ENCODE data around the gene GNG8. TPM values are rescaled to one million over a fixed set of nuclear protein-coding genes. Genes with fewer than 3 reads are reported as not detected.

Gene GNG8
- polyA plus RNA-seq (2012; ENCODE audit: insufficient read depth, insufficient read length) = not detected

DNA sequence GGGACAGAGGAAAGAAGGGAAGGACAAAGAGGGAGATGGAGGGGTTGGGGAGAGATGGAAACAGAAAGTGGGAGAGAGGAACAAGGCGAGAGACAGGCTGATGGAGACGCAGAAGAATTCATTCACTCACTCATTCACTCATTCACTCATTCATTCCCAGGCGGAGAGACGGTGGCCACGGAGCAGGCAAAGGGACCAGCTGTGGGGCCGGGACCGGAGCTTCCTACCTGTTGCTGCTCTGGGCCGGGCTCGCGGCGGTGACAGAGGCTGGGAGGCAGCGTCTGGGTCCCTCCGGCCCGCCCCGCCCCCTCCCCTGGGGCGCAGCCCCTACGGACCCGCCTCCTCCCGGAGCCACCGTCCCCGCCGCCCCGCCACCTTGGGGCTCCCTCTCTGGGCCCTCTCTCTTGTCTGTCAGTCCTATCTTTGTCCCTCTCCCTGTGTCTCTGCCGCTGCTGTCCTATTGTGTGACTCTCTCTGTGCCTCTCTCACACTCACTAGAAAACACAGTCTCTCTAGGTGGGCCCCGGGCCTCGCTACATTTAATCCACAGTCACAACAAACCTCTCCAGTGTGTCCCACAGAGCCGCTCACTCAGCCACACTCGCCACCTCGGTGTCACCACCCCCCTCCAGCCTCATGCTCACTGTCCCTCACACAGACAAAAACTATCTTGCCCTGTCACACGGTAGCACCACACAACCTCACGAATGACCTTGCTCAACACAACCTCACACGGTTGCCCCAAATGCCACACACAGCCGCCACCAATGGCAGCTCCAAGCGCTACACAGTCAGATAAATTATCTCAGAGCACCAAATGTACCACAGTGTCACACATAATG is at the start of gene GNG8:
TSS of gene GNG8 (minus strand) at position 283 of the 842 bp plus-strand sequence. CDS start 1,520 bp downstream, outside the sequence.
- H3K4me3 ChIP-seq (ENCODE audit: low read length) = no peak within 1 kb of the TSS
- no peak for DNase-seq (ENCODE audit: low read depth, low spot score)

DNA sequence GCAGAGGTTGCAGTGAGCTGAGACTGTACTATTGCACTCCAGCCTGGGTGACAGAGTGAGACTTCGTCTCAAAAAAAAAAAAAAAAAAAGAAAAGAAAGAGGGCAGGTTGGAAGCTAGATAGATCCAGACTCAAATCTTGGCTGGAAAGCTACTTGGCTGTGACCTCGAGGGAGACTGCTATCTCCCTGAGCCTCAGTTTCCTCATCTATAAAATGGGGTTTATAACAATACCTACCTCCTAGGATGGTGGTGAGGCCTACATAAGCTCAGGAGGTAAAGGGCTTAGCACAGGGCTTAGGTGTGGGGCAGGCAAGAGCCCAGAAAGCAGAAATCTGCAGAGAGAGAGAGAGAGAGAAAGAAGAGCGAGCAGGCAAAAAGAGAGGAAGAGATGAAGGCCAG is 49.2 kb upstream of the GNG8 start:
- H3K4me3 ChIP-seq (ENCODE audit: low read length) = no peak overlapping the region
- no peak for DNase-seq (ENCODE audit: low read depth, low spot score)

- no peak overlapping the region for H3K4me3 ChIP-seq (ENCODE audit: low read length)
- peak; percentile 65 for DNase-seq (ENCODE audit: low read depth, low spot score)
Observed at GRCh38 chr19:46678110-46678732, 42.2 kb upstream of the GNG8 start.

- peak; percentile 51 for DNase-seq (ENCODE audit: low read depth, low spot score)
- H3K4me3 ChIP-seq (ENCODE audit: low read length) = no peak overlapping the region
Observed at GRCh38 chr19:46674416-46675178, 38.6 kb upstream of the GNG8 start.

- H3K4me3 ChIP-seq (ENCODE audit: low read length) = no peak overlapping the region
- DNase-seq (ENCODE audit: low read depth, low spot score) = no peak
Observed at GRCh38 chr19:46670813-46671212, 34.8 kb upstream of the GNG8 start.

- DNase-seq (ENCODE audit: low read depth, low spot score) = no peak
- H3K4me3 ChIP-seq (ENCODE audit: low read length) = no peak overlapping the region
Observed at GRCh38 chr19:46668662-46669061, 32.7 kb upstream of the GNG8 start.

- no peak for DNase-seq (ENCODE audit: low read depth, low spot score)
- no peak overlapping the region for H3K4me3 ChIP-seq (ENCODE audit: low read length)
Observed at GRCh38 chr19:46665072-46665471, 29.1 kb upstream of the GNG8 start.

- DNase-seq (ENCODE audit: low read depth, low spot score) = peak; percentile 83
- peak overlapping the region; percentile 53 for H3K4me3 ChIP-seq (ENCODE audit: low read length)
Observed at GRCh38 chr19:46661735-46662592, 26.0 kb upstream of the GNG8 start.

- peak; percentile 99 for DNase-seq (ENCODE audit: low read depth, low spot score)
- H3K4me3 ChIP-seq (ENCODE audit: low read length) = peak within 1 kb of the TSS; percentile 53
Observed at GRCh38 chr19:46661020-46661731, 25.2 kb upstream of the GNG8 start, which contains the start of gene DACT3. TSS of gene DACT3 (minus strand) at chr19:46661182. CDS start at chr19:46661064, 118 bp downstream.

DNA sequence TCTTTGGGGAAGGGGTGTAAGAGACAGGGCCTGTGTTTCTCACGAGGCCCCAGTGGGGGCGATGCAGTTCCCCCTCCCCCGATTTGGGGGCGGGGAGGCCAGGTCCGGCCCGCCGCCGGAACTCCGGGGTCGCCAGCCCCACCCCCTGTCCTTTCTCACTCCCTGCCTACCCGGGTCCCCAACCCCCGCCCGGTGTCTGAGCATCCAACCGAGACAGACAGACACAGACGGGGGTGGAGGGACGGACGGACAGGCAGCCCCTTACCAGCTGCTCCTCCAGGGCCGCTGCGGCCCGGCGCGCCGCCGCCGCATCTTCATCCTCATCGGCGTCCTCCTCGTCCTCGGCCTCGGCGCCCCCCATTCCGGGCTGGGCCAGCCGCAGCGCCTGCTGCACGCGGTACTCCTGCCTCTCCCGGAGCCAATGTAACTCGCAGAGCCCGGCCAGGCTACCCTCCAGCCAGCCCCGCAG is 24.6 kb upstream of the GNG8 start:
- peak overlapping the region; percentile 45 for H3K4me3 ChIP-seq (ENCODE audit: low read length)
- DNase-seq (ENCODE audit: low read depth, low spot score) = no peak

GRCh38 chr19:46660008-46660517 is 24.1 kb upstream of the GNG8 start:
- peak overlapping the region; percentile 45 for H3K4me3 ChIP-seq (ENCODE audit: low read length)
- DNase-seq (ENCODE audit: low read depth, low spot score) = no peak

DNA sequence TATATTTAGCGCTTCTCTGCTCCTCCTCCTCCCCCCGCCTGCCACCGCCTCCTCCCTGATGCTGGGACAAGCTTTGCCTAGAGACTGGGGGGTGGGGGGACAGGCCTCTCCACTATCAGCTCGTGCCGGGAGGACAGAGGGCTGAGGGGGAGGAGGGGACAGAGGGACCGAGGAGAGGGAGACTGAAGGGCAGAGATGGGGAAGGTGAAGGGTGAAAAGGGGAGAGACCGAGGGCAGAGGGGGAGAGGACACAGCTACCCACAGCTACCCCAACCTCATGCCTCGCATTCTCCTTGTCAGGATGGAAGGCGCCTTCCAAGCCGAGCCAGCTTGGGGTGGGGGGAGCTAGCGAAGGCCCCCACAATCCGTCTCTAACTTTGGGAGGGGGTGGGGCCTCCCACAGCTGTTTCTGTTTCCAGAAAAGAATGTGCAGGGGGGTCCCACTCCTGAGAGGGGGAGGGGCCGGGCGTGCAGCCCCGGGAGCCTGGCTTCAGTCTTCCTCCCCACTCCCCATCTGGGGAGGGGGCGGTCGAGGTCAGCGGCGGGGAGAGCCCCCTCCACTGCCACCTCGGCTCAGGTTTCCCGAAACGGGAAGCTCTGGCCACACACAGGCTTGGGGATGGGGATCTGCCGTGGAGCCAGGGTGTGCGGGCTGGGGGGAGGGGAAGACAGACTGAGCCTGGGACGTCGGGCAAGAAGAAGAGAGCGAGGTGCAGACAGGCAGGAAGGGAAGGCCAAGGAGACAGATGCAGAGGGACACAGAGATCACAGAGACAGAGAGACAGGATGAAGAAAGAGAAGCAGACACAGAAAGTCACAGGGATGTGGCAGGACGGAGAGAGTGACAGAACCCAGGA is 23.4 kb upstream of the GNG8 start:
- DNase-seq (ENCODE audit: low read depth, low spot score) = no peak

DNA sequence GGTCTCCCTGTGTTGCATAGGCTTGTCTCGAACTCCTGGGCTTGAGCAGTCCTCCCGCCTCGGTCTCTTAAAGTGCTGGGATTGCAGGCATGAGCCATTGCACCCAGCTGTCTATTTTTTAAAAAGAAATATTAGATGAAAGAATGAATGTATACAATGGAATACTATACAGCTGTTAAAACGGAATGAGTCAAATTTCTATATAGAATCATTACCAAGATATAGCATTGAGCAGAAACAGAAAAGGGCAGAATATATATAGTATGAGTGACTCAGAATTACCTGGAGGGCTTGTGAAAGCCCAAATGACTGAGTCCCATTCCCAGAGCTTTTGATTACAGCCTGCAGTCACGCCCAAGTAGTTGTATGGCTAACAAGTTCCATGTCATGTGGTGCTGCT is 20.5 kb upstream of the GNG8 start:
- no peak for DNase-seq (ENCODE audit: low read depth, low spot score)
- H3K4me3 ChIP-seq (ENCODE audit: low read length) = no peak overlapping the region

More for the DNA sequence above, 23.4 kb upstream of the GNG8 start:
- H3K4me3 ChIP-seq (ENCODE audit: low read length) = no peak overlapping the region

- no peak for DNase-seq (ENCODE audit: low read depth, low spot score)
- H3K4me3 ChIP-seq (ENCODE audit: low read length) = no peak overlapping the region
Observed at GRCh38 chr19:46654621-46655152, 18.7 kb upstream of the GNG8 start.

GRCh38 chr19:46650445-46650844 is 14.4 kb upstream of the GNG8 start:
- no peak overlapping the region for H3K4me3 ChIP-seq (ENCODE audit: low read length)
- DNase-seq (ENCODE audit: low read depth, low spot score) = no peak
